ENCODE measurements around the gene SAMD14. TPM values are rescaled to one million over a fixed set of nuclear protein-coding genes. Genes with fewer than 3 reads are reported as not detected.

The SAMD14 gene
- total and polyA plus RNA-seq, 10 of the 15 experiments (the other 5 are each of a cell fraction or from before 2014, with no cell fraction given), result 0.06 to 1.7 (median 0.25) TPM; not detected in 3

DNA sequence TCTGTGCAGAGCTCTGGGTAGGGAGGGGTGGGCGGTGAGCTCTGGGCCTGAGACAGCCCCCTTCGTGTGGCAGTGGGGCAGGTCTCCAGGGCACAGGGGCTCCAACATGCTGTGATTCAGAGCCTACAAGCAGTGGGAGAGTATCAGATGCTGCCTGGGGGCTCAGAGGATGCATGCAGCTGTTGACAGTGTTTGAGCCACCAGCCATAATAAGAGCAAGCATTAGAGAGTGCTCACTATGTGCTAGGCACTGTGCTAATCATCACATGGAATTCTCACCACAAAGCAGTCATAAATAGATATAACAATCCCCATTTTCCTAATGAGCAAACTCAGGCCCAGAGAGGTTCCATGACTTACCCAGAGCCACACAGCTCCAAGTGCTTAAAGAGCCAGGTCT, 26.7 kb downstream of the SAMD14 start (continued):
- TF ChIP-seq, protein P1, sequence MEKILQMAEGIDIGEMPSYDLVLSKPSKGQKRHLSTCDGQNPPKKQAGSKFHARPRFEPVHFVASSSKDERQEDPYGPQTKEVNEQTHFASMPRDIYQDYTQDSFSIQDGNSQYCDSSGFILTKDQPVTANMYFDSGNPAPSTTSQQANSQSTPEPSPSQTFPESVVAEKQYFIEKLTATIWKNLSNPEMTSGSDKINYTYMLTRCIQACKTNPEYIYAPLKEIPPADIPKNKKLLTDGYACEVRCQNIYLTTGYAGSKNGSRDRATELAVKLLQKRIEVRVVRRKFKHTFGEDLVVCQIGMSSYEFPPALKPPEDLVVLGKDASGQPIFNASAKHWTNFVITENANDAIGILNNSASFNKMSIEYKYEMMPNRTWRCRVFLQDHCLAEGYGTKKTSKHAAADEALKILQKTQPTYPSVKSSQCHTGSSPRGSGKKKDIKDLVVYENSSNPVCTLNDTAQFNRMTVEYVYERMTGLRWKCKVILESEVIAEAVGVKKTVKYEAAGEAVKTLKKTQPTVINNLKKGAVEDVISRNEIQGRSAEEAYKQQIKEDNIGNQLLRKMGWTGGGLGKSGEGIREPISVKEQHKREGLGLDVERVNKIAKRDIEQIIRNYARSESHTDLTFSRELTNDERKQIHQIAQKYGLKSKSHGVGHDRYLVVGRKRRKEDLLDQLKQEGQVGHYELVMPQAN (conservative IDR thresholded peaks at IDR 0.05), result no peak
- TF ChIP-seq RAD21 (IDR thresholded peaks at IDR 0.05; ENCODE audit: insufficient read depth, low read depth, low read length) (no peak), SIN3A (IDR thresholded peaks at IDR 0.05; ENCODE audit: low read depth, low read length) (no peak), HDAC6 (IDR thresholded peaks at IDR 0.05; ENCODE audit: unreplicated experiment) (no peak), RCOR1 (conservative IDR thresholded peaks at IDR 0.05; ENCODE audit: low read depth, low read length) (no peak)
- TF ChIP-seq, protein P2, sequence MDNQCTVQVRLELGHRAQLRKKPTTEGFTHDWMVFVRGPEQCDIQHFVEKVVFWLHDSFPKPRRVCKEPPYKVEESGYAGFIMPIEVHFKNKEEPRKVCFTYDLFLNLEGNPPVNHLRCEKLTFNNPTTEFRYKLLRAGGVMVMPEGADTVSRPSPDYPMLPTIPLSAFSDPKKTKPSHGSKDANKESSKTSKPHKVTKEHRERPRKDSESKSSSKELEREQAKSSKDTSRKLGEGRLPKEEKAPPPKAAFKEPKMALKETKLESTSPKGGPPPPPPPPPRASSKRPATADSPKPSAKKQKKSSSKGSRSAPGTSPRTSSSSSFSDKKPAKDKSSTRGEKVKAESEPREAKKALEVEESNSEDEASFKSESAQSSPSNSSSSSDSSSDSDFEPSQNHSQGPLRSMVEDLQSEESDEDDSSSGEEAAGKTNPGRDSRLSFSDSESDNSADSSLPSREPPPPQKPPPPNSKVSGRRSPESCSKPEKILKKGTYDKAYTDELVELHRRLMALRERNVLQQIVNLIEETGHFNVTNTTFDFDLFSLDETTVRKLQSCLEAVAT (IDR thresholded peaks at IDR 0.05), result no peak
- TF ChIP-seq, protein P3, sequence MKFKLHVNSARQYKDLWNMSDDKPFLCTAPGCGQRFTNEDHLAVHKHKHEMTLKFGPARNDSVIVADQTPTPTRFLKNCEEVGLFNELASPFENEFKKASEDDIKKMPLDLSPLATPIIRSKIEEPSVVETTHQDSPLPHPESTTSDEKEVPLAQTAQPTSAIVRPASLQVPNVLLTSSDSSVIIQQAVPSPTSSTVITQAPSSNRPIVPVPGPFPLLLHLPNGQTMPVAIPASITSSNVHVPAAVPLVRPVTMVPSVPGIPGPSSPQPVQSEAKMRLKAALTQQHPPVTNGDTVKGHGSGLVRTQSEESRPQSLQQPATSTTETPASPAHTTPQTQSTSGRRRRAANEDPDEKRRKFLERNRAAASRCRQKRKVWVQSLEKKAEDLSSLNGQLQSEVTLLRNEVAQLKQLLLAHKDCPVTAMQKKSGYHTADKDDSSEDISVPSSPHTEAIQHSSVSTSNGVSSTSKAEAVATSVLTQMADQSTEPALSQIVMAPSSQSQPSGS (IDR thresholded peaks at IDR 0.05; ENCODE audit: low read length), result no peak

Data from GM12878 (cell line).